ENCODE results near the gene ZNF512. TPM values are rescaled to one million over a fixed set of nuclear protein-coding genes. Genes with fewer than 3 reads are reported as not detected.

The ZNF512 gene
- total and polyA plus RNA-seq, 2 of the 13 experiments (the other 11 are each of a cell fraction or from before 2014, with no cell fraction given): 29.8 to 31.0 TPM

GRCh38 chr2:27582695-27583389 is at the start of gene ZNF512 (continued):
- TF ChIP-seq ZMAT5 (CRISPR knock-in tag; IDR thresholded peaks at IDR 0.05; ENCODE audit: borderline replicate concordance, low read depth) (no peak), KDM5B (CRISPR knock-in tag; IDR thresholded peaks at IDR 0.05; ENCODE audit: borderline replicate concordance) (peak; percentile 93), ZNF691 (CRISPR knock-in tag; IDR thresholded peaks at IDR 0.05; ENCODE audit: borderline replicate concordance, low read depth) (peak; percentile 16; the same call in 1 of the 2 replicates), XRCC5 (optimal IDR thresholded peaks at IDR 0.05; ENCODE audit: low read length) (no peak), RBFOX2 (IDR thresholded peaks at IDR 0.05; ENCODE audit: low read depth, low read length) (peak; percentile 83), ZBTB26 (CRISPR knock-in tag; IDR thresholded peaks at IDR 0.05; ENCODE audit: borderline replicate concordance) (peak; percentile 73), ZNF253 (CRISPR knock-in tag; IDR thresholded peaks at IDR 0.05; ENCODE audit: borderline replicate concordance) (no peak), EEA1 (CRISPR knock-in tag; IDR thresholded peaks at IDR 0.05; ENCODE audit: borderline replicate concordance) (no peak), RBAK (CRISPR knock-in tag; IDR thresholded peaks at IDR 0.05) (no peak; the same call in 1 of the 2 replicates), AGO1 (IDR thresholded peaks at IDR 0.05; ENCODE audit: low read depth, low read length, poor library complexity, severe bottlenecking) (no peak), ZC3H4 (CRISPR knock-in tag; IDR thresholded peaks at IDR 0.05; ENCODE audit: borderline replicate concordance) (no peak), SNAPC2 (CRISPR knock-in tag; IDR thresholded peaks at IDR 0.05) (peak; percentile 61; the same call in 1 of the 2 replicates), ATRX (CRISPR knock-in tag; IDR thresholded peaks at IDR 0.05; ENCODE audit: borderline replicate concordance) (no peak), HMGA1 (CRISPR knock-in tag; conservative IDR thresholded peaks at IDR 0.05) (no peak), SAP130 (CRISPR knock-in tag; IDR thresholded peaks at IDR 0.05; ENCODE audit: low read depth) (peak; percentile 96), GMEB2 (CRISPR knock-in tag; IDR thresholded peaks at IDR 0.05; ENCODE audit: low read depth) (no peak), YEATS4 (CRISPR knock-in tag; IDR thresholded peaks at IDR 0.05; ENCODE audit: borderline replicate concordance) (peak; percentile 78; the same call in 1 of the 2 replicates), ZNF556 (CRISPR knock-in tag; IDR thresholded peaks at IDR 0.05; ENCODE audit: borderline replicate concordance) (no peak), ZNF513 (CRISPR knock-in tag; conservative IDR thresholded peaks at IDR 0.05) (0 out of 2 replicates have a peak, but pooled peaks have one; percentile 84), NFKBIZ (CRISPR knock-in tag; IDR thresholded peaks at IDR 0.05) (peak; percentile 65), JDP2 (CRISPR knock-in tag; IDR thresholded peaks at IDR 0.05; ENCODE audit: borderline replicate concordance) (no peak), ZFX (CRISPR knock-in tag; IDR thresholded peaks at IDR 0.05; ENCODE audit: low read depth) (peak; percentile 95), ZNF282 (IDR thresholded peaks at IDR 0.05; ENCODE audit: partially characterized antibody) (no peak), U2AF1 (optimal IDR thresholded peaks at IDR 0.05; ENCODE audit: low read depth, low read length) (peak; percentile 82), PTBP1 (IDR thresholded peaks at IDR 0.05; ENCODE audit: low read depth, low read length, poor library complexity, severe bottlenecking) (no peak)
